GM18519 (cell line): ENCODE results near the gene SIT1.

Experiments
- ATAC-seq: cut with Tn5 transposase; IDR thresholded peaks from one replicate; pipeline ENCODE4 v1.9.1; 2021; ENCODE audit warnings: mild to moderate bottlenecking, moderate library complexity; ENCODE audit not compliant: unreplicated experiment, low FRiP score

The SIT1 gene

GRCh38 chr9:35682520-35683315, 32.0 kb upstream of the SIT1 start:
- ATAC-seq, result no peak

- ATAC-seq, result no peak
These were observed 31.3 kb upstream of the SIT1 start for GRCh38 chr9:35682051-35682450.

- no peak for ATAC-seq
These were observed 30.7 kb upstream of the SIT1 start for GRCh38 chr9:35681341-35682002.

DNA sequence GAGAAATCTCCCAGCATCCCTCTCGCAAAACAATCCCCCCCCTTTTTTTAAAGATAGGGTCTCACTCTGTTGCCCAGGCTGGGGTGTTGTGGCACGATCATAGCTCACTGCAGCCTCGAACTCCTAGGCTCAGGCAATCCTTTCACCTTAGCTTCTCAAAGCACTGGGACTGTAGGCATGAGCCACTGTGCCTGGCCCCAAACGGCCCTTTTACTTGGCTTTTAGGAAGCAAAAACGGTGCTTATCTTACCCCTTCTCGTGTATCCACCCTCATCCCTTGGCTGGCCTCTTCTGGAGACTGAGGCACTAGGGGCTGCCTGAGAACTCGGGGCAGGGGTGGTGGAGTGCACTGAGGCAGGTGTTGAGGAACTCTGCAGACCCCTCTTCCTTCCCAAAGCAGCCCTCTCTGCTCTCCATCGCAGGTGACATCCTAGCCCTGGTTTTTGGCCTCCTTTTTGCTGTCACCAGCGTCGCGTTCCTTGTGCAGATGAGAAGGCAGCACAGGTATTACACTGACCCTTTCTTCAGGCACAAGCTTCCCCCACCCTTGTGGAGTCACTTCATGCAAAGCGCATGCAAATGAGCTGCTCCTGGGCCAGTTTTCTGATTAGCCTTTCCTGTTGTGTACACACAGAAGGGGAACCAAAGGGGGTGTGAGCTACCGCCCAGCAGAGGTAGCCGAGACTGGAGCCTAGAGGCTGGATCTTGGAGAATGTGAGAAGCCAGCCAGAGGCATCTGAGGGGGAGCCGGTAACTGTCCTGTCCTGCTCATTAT, 29.8 kb upstream of the SIT1 start:
- ATAC-seq, result no peak

GRCh38 chr9:35679766-35680330, 29.1 kb upstream of the SIT1 start:
- no peak for ATAC-seq

DNA sequence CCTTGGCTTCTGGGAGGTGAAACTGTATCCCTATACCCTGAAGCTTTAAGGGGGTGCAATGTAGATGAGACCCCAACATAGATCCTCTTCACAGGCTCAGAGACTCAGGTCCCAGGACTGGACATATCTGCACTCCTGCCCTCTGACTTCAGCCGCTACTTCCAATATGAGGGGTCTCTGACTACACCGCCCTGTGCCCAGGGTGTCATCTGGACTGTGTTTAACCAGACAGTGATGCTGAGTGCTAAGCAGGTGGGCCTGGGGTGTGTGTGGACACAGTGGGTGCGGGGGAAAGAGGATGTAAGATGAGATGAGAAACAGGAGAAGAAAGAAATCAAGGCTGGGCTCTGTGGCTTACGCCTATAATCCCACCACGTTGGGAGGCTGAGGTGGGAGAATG, 28.4 kb upstream of the SIT1 start:
- ATAC-seq, result no peak

DNA sequence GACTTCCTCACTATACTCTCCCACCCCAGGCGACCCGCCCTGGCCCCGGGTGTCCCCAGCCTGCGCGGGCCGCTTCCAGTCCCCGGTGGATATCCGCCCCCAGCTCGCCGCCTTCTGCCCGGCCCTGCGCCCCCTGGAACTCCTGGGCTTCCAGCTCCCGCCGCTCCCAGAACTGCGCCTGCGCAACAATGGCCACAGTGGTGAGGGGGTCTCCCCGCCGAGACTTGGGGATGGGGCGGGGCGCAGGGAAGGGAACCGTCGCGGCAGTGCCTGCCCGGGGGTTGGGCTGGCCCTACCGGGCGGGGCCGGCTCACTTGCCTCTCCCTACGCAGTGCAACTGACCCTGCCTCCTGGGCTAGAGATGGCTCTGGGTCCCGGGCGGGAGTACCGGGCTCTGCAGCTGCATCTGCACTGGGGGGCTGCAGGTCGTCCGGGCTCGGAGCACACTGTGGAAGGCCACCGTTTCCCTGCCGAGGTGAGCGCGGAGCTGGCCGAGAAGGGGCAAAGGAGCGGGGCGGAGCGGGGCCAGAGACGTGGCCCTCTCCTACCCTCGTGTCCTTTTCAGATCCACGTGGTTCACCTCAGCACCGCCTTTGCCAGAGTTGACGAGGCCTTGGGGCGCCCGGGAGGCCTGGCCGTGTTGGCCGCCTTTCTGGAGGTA, 25.1 kb upstream of the SIT1 start:
- ATAC-seq, result no peak

- no peak for ATAC-seq
These were observed 24.5 kb upstream of the SIT1 start for GRCh38 chr9:35675204-35675603.

DNA sequence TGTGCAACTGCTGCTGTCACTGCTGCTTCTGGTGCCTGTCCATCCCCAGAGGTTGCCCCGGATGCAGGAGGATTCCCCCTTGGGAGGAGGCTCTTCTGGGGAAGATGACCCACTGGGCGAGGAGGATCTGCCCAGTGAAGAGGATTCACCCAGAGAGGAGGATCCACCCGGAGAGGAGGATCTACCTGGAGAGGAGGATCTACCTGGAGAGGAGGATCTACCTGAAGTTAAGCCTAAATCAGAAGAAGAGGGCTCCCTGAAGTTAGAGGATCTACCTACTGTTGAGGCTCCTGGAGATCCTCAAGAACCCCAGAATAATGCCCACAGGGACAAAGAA, 23.3 kb upstream of the SIT1 start:
- no peak for ATAC-seq

DNA sequence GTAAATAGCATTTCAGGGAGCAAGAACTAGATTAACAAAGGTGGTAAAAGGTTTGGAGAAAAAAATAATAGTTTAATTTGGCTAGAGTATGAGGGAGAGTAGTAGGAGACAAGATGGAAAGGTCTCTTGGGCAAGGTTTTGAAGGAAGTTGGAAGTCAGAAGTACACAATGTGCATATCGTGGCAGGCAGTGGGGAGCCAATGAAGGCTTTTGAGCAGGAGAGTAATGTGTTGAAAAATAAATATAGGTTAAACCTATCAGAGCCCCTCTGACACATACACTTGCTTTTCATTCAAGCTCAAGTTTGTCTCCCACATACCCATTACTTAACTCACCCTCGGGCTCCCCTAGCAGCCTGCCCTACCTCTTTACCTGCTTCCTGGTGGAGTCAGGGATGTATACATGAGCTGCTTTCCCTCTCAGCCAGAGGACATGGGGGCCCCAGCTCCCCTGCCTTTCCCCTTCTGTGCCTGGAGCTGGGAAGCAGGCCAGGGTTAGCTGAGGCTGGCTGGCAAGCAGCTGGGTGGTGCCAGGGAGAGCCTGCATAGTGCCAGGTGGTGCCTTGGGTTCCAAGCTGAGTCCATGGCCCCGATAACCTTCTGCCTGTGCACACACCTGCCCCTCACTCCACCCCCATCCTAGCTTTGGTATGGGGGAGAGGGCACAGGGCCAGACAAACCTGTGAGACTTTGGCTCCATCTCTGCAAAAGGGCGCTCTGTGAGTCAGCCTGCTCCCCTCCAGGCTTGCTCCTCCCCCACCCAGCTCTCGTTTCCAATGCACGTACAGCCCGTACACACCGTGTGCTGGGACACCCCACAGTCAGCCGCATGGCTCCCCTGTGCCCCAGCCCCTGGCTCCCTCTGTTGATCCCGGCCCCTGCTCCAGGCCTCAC, 22.6 kb upstream of the SIT1 start, which contains the start of gene CA9:
Gene CA9, plus strand, starts transcription at position 797 of the 893 bp plus-strand sequence. Its CDS starts 32 bp downstream, at position 829.
- no peak for ATAC-seq

DNA sequence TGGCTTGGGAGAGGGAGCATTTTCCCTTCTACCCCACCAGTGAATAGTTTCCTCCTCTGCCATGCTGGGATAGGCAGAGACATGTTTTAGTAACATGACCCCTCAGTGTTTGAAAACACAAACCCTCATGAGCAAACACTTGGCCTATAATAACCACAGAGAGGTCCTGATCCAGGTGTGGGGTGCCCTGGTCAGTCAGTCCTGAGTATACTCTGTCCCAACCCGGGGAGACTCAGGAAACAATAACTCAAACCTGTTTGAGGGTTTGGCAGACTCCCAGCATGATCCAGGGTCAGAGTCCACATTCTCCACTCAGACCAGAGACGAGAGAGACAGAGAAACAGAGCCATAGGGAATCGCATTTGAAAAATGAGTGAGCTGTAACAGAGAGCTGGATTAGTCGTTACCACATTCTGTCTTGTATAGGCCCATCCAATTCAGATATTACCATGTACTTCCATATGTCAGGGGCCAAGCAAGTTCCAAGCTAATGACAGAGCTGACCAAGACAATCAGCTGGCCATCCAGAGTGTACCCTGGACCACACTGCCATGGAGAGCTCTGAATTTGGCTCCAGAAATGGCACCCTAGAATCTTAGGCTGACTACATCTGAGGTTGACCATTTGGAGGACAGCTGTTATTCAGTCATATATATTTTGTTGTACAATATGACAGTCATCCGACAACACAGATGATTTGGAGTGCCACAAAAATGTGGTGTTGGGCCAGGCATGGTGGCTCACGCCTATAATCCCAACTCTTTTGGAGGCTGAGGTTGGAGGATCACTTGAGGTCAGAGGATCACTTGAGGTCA, 18.8 kb upstream of the SIT1 start:
- ATAC-seq, result no peak

DNA sequence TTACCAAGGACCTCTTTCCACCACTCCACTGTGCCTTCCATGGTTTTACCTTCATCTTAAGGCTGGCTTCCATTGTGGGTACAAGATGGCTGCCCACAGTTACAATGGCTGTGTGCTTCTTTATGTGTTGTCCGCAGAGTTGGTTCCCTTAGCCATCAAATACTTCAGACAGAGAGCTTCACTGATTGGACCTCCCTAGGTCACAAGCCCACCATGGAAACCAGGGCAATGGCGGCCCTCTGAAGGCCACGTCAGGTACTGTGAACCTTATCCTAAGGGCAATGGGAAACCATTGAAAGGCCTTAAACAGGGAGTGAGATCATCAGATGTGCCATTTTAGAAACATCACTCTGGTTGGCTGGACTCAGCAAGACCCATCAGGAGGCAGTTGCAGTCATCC, 17.2 kb upstream of the SIT1 start:
- no peak for ATAC-seq

DNA sequence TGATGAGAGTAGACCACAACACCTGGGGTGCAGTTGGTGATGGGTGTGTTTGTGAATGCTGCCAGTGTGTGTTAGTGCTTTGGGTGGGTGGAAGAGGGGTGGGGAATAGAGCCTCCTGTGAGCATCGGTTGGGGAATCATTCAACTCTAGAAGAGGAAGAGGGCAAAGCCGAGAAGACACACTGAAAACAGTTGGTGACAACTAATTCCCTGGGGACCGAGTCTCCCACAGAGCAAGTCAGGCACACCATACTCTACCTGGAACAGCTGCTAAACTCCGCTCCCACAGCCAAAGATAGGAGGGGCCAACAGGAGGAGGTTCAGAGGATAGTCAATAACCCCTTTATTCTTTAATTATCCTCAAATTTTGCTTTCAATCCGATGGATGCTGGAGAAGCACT, 15.8 kb upstream of the SIT1 start:
- ATAC-seq, result no peak

GRCh38 chr9:35666045-35666444, 15.3 kb upstream of the SIT1 start:
- no peak for ATAC-seq

DNA sequence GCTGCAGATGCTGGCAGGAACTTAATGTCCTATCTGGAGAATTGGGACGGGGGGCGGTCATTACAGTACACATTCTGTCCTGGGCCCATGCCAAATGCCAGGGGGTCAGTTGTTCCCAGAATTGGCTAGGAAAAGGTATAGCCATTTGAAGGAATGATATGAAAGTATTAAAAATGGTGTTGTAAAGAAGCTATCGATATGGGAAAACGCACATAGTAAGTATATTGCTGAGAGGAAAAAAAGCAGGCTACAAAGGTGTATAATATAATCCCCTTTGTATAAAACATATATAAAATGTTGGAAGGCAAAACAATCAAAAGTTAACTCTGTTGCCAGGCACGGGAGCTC, 14.7 kb upstream of the SIT1 start:
- no peak for ATAC-seq

GRCh38 chr9:35664531-35665470, 14.1 kb upstream of the SIT1 start, which contains the start of gene ARHGEF39:
ARHGEF39 (minus strand) TSS chr9:35665195; CDS start chr9:35665169, 26 bp downstream.
- ATAC-seq, result peak; percentile 50

DNA sequence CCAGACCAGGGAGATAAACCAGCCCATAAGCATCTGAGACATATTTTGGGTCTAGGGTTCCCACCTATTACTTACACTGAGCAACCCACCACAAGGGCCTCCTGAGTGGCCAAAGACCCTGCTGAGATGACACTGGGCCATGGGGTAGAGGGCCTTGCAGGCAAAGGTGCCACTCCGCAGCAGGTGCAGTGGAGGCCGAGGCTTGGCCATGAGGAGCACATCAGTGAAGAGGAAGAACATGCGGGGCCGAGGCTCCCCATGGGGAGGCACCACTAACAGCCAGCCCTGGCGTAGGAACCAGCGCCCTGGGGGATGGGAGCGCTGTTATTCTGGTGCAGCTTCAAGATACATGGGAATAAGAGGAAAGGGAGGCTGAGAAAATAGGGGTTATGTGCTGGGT, 11.7 kb upstream of the SIT1 start:
- no peak for ATAC-seq
